GM18861 (cell line): ENCODE measurements around the gene CELF1.

Experiments
- ATAC-seq: cut with Tn5 transposase; IDR thresholded peaks from one replicate; pipeline ENCODE4 v1.9.1; 2021; ENCODE audit not compliant: unreplicated experiment

CELF1 gene

GRCh38 chr11:47512701-47513100 lies 40.2 kb downstream of the CELF1 start:
- ATAC-seq, result no peak

DNA sequence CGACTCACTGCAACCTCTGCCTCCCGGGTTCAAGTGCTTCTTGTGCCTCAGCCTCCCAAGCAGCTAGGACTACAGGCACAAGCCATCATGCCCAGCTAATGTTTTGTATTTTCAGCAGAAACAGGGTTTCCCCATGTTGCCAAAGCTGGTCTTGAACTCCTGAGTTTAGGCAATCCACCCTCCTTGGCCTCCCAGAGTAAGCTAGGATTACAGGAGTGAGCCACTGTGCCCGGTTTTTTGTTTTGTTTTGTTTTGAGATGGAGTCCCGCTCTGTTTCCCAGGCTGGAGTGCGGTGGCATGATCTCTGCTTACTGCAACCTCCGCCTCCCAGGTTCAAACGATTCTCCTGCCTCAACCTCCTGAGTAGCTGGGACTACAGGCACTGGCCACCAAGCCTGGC lies 41.0 kb downstream of the CELF1 start:
- no peak for ATAC-seq

DNA sequence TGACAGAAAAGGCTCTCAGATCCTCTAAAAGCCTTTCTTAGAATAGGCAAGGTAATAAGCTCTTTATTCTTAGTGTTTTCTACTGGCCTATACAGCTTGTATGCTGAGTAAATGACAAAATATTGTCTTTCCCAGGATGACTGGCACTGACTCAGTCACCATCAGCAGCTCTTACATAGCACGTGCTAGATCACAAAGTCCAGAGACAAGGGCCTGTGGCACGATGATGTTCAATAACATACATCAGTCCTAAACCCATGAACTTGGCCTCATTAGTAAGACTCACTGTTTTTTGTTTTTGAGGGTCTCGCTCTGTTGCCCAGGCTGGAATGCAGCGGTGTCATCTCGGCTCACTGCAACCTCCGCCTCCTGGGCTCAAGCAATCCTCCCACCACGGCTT lies 42.7 kb downstream of the CELF1 start:
- no peak for ATAC-seq

- no peak for ATAC-seq
Measured at GRCh38 chr11:47509077-47509536, 43.8 kb downstream of the CELF1 start.

- ATAC-seq, result no peak
Measured at GRCh38 chr11:47508240-47508957, 44.5 kb downstream of the CELF1 start.

DNA sequence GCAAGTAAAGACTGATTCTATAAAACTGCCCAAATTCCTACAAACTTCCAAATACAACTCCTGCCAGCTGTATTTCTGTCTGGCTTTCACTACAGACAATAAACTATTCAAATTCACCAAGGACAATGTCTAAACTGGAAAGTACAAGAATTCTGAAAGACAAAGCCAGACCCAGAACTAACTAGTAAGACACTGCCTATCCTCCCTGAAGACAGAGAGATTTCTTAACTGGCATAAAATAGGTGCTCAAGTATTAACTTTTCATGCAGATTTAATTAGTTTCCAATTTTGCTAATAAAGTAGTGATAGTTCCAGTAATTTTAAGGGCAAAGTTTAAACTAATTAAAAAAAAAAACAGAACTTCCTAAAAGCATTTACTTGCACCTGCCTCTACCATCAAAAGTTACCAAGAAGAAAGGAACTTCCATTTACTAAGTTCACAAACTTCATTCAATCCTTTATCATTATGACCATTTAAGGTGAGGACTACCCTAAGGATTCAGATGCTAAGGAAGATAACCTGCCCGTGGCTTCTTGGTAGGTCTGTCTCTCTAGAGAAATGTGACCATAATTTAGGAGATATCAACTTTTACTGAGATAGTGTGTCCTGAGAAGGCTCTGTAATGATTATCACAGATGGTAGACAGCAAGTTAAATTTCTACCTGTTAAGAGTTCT lies 45.2 kb downstream of the CELF1 start:
- no peak for ATAC-seq

DNA sequence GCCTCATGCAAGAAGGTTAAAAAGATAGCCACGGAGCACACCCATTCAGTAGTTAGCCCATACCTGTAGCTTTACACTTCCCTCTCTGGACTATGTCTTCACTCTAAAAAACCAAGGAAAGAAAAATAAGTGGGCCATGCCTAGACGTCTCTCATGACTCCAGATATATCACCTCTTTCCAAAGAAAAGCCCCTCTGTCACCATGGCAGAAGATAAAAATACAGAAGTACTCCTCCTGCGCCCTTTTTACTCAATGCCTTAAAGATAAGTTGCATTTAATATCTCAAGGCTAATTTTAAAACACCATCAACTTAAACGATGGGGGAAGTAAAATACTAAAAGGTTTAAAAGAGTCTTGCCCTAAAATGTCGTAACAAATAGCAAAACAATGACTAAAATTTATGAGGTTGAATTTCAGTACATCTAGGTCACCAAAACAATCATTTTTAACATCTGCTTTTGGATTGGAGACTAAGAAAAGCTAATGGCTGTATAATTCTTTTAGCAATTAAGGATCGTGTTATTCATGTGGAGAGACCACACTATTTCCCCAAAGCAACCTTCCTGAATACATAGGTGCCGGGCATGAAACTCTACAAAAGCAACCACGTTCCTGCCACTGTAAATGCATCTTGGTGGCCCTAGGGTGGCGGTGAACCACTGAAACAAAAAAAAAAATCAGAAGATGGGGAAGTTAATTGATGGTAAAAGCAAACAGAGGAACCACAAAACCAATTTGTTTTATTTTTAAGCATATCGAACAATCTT lies 46.0 kb downstream of the CELF1 start:
- no peak for ATAC-seq

- no peak for ATAC-seq
Measured at GRCh38 chr11:47506373-47506772, 46.6 kb downstream of the CELF1 start.

GRCh38 chr11:47504910-47505309 lies 48.0 kb downstream of the CELF1 start:
- ATAC-seq, result no peak

DNA sequence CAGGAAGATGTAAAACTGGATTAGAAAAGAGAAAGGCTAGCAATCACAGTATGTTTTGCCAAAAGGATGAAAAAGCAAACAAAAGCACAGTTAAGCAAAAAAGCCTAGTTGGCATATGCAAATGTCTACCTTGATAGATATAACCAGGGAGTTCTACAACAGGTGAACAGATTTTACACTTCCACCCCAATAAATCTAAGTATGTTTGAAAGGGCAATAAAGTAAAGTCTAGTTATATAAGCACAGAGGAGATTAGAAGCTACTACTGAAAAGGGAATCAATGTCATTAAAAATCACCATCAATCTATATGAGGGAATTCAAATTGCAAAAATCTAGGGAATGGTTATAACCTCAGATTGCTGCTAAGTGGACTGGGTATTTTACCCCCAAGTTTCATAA lies 49.7 kb downstream of the CELF1 start:
- ATAC-seq, result no peak

DNA sequence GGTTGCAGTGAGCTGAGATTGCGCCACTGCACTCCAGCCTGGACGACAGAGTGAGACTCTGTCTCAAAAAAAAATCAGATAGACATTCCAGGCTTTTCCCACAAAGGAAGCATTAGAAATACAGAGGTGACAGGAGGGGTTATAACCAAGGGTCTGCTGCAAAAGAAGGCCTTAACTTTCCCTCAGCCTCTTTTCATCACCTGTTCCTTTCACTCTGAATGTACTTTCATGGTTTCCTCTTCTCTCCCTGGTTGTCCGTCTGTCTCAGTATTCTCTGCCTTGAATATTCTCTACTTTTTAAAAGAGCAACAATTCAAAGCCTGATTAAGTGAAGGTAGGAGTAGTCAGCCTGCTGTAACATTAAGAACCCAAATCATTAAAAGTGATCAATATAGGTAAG lies 50.2 kb downstream of the CELF1 start:
- no peak for ATAC-seq

GRCh38 chr11:47501101-47501500 lies 51.8 kb downstream of the CELF1 start:
- ATAC-seq, result no peak

GRCh38 chr11:47500121-47500520 lies 52.8 kb downstream of the CELF1 start:
- no peak for ATAC-seq

GRCh38 chr11:47499614-47500013 lies 53.3 kb downstream of the CELF1 start:
- no peak for ATAC-seq

- no peak for ATAC-seq
Measured at GRCh38 chr11:47499161-47499560, 53.8 kb downstream of the CELF1 start.

GRCh38 chr11:47498584-47499152 lies 54.3 kb downstream of the CELF1 start:
- no peak for ATAC-seq

DNA sequence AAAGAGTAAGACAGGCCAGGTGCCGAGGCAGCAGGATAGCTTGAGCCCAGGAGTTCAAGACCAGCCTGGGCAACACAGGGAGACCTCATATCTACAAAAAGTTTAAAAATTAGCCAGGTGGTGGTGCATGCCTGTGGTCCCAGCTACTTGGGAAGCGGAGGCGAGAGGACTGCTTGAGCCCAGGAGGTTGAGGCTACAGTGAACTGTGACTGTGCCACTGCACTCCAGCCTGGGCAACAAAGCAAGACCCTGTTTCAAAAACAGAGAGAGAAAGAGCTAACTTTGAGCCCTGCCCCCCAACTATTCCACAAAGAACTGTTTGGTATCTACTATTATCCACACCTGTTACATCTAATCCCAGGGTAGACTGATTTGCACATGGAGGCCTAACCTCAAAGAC lies 54.8 kb downstream of the CELF1 start:
- no peak for ATAC-seq

DNA sequence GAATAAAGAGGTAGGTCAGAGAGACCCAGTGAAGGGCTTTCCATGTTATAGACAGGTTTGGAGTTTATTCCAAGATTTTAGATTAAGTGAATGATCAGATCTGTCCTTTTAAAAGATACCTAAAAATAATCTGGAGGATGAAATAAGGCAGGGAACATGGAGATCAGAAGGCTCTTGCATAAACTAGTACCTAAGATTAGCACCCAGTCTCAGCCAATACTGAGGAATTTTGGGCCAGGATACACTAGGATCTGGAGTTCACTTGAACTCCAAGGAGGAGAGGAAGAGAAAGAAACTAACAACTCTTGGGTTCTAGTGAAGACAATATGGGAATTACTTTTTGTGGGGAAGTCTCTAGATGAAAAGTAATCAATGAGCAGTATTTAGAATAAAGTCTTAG lies 56.1 kb downstream of the CELF1 start:
- ATAC-seq, result no peak

DNA sequence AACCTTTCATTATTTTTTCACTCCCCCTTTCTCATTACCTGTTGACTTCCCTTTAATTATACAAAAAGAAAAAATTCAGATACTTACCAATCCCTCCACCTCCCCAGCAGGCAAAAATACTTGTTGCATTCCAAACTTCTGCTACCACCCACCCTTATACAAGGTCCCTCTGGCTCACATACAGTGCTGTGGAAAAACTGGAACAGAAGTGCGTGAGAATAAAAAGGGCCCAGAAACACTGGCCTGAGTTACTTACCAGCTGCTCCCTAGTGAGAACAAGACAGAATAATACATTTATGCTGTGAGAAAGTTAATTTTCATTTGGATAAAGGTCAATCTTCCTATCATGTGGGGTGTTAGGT lies 57.1 kb downstream of the CELF1 start:
- no peak for ATAC-seq

- ATAC-seq, result no peak
Measured at GRCh38 chr11:47495011-47495855, 57.7 kb downstream of the CELF1 start.

DNA sequence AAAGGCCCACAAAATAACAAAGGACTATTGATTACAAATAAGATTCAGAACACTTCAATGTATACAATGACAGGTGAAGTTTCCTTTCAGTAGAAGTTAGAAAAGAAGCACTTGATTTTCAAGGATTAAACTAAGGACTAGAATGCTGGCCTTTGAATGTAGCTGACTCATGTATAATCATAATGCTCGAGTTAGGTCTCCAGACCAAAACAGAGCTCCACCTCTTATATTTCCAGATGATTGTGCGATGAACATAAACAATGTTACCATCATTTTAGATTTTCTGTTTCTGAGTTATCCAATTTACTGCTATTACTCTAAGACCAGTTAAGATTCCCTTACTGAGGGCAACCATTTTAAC lies 63.6 kb downstream of the CELF1 start:
- no peak for ATAC-seq
